MCF 10A (cell line): Measurements from ENCODE around the gene SIVA1. TPM values are rescaled to one million over a fixed set of nuclear protein-coding genes. Genes with fewer than 3 reads are reported as not detected.

Experiments used
- BruUV-seq: library from RNA; stranded (reverse); fragments of 400-500 nt; replicated peaks from 2 replicates; lab custom pipeline; 2021; lab: Mats Ljungman, UMichigan
- CTCF ChIA-PET: fragments of 300-600 bp; sonication (Branson Sonifier 250); formaldehyde crosslinking; extraction: SDS; loops from one replicate; lab custom pipeline; 2021; ENCODE audit warnings: antibody characterized with exemption, inconsistent platforms; lab: Yijun Ruan, JAX
- POLR2A ChIA-PET: fragments of 300-600, 350-650 bp; sonication (Branson Sonifier 250); formaldehyde crosslinking; extraction: SDS; loops from one replicate; lab custom pipeline; 2020; ENCODE audit warnings: antibody characterized with exemption, inconsistent platforms; lab: Yijun Ruan, JAX
- DNase-seq: peaks from one replicate; pipeline ENCODE4 v3.0.0-alpha.2; 2018; ENCODE audit not compliant: unreplicated experiment
- H3K27ac Mint-ChIP-seq: one replicate; pipeline ENCODE4 v1.8.0; 2022; ENCODE audit warnings: mild to moderate bottlenecking, low read depth, mixed read lengths; ENCODE audit not compliant: unreplicated experiment
- H3K27me3 Mint-ChIP-seq: one replicate; pipeline ENCODE4 v1.8.0; 2022; ENCODE audit warnings: mixed read lengths; ENCODE audit not compliant: insufficient read depth, unreplicated experiment
- H3K36me3 Mint-ChIP-seq: one replicate; pipeline ENCODE4 v1.8.0; 2022; ENCODE audit warnings: mild to moderate bottlenecking, moderate library complexity, mixed read lengths; ENCODE audit not compliant: insufficient read depth, unreplicated experiment
- H3K4me1 Mint-ChIP-seq: one replicate; pipeline ENCODE4 v1.8.0; 2022; ENCODE audit warnings: mixed read lengths; ENCODE audit not compliant: insufficient read depth, unreplicated experiment
- H3K4me3 Mint-ChIP-seq: one replicate; pipeline ENCODE4 v1.8.0; 2022; ENCODE audit warnings: mild to moderate bottlenecking, moderate library complexity, mixed read lengths; ENCODE audit not compliant: unreplicated experiment
- H3K9me3 Mint-ChIP-seq: one replicate; pipeline ENCODE4 v1.8.0; 2022; ENCODE audit warnings: mixed read lengths; ENCODE audit not compliant: unreplicated experiment
- intact Hi-C: fragments of 100-400 bp; cut with micrococcal nuclease; formaldehyde crosslinking; loops from 2 replicates; pipeline ENCODE4 v1.14.1; 2022
- total RNA-seq: library from RNA; stranded (reverse); gene quantifications from 2 replicates; pipeline ENCODE4 v1.2.3, GENCODE V29; 2022
- TF ChIP-seq, protein P1 (sequence below): fragments of 200-600 bp; IDR thresholded peaks from one replicate; pipeline ENCODE4 v1.8.0; 2022; ENCODE audit warnings: antibody characterized with exemption, mild to moderate bottlenecking; ENCODE audit not compliant: unreplicated experiment

Gene SIVA1
- total RNA-seq, 1 experiment from 2014 or later: 63.3 TPM

DNA sequence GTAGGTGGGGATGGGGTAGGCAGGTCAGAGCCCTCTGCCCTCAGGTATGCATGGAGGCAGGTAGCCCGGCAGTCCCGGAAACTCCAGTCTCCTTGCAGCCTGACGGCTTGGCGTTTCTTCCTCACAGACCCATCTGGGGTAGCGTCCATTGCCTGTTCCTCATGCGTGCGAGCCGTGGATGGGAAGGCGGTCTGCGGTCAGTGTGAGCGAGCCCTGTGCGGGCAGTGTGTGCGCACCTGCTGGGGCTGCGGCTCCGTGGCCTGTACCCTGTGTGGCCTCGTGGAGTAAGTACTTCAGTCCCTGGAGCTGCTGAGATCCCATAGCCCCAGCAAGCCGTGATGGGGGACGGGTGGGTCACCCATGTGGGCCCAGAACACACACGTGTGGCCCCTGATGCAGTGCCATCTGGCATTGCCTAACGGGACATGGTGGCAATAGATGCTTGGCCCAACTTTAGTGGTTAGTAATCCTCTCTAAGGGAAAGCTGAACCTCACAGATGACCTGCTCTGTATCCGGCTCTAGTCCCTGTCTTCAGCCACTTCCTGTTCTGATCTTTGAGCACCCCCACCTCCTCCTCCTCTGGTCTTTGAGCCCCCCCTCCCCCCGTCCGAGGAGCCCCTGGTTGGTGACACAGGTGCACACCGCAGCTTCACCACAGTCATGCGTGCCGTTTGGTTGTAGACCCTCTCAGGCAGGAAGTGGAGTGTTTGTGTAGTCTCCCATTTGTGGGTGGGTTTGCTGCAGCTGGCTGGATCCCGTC, 3.7 kb downstream of the SIVA1 start:
- no TSS peak for BruUV-seq
- DNase-seq: no peak
- intact Hi-C loops: no loop called here
- no peaks in the 10 kb centered on the region for H3K9me3 Mint-ChIP-seq
- ChIA-PET POLR2A (interaction anchor here (1.0 kb wide), 1 partner anchor 217 kb away, joined by 3 read pairs; no protein-coding TSS in a partner anchor), CTCF (interaction anchor here (0.7 to 2.3 kb wide), 3 partner anchors 7 to 13 kb away, joined by 3 to 5 read pairs (median 5); no protein-coding TSS in a partner anchor)
- H3K27ac Mint-ChIP-seq: no peak overlapping the region
- H3K27me3 Mint-ChIP-seq: no peaks in the 10 kb centered on the region
- no peak overlapping the region for H3K4me3 Mint-ChIP-seq
- H3K4me1 Mint-ChIP-seq: peaks cover 11% of the 10 kb centered on the region
- TF ChIP-seq, protein P1, sequence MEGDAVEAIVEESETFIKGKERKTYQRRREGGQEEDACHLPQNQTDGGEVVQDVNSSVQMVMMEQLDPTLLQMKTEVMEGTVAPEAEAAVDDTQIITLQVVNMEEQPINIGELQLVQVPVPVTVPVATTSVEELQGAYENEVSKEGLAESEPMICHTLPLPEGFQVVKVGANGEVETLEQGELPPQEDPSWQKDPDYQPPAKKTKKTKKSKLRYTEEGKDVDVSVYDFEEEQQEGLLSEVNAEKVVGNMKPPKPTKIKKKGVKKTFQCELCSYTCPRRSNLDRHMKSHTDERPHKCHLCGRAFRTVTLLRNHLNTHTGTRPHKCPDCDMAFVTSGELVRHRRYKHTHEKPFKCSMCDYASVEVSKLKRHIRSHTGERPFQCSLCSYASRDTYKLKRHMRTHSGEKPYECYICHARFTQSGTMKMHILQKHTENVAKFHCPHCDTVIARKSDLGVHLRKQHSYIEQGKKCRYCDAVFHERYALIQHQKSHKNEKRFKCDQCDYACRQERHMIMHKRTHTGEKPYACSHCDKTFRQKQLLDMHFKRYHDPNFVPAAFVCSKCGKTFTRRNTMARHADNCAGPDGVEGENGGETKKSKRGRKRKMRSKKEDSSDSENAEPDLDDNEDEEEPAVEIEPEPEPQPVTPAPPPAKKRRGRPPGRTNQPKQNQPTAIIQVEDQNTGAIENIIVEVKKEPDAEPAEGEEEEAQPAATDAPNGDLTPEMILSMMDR: no peak
- H3K36me3 Mint-ChIP-seq: peaks cover 31% of the 10 kb centered on the region

DNA sequence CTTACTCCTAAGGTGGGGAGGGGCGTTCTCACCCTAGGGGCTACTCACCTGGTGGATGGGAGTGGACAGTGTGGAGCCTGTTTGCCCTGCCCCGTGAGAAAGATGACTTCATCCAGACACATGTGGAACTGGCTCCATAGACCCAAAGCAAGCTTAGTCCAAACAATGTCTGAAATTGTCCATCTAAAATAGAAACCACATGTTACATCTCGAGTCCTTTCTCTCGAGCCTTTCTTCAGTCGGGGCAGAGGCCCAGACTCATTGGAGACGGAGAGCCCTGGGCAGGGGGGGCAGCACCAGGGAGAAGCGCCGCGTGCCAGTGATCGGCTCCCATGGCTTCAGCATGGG, 4.3 kb downstream of the SIVA1 start:
- CTCF ChIA-PET: interaction anchor here (0.7 to 2.3 kb wide), 3 partner anchors 8 to 13 kb away, joined by 3 to 5 read pairs (median 5); no protein-coding TSS in a partner anchor
- Mint-ChIP-seq H3K9me3 (no peaks in the 10 kb centered on the region), H3K27me3 (no peaks in the 10 kb centered on the region), H3K4me1 (peaks cover 11% of the 10 kb centered on the region), H3K4me3 (no peak overlapping the region), H3K27ac (no peak overlapping the region), H3K36me3 (peaks cover 31% of the 10 kb centered on the region)
- intact Hi-C loops: no loop called here
- POLR2A ChIA-PET: interaction anchor here (1.0 kb wide), 1 partner anchor 216 kb away, joined by 3 read pairs; no protein-coding TSS in a partner anchor
- TF ChIP-seq, protein P1: no peak
- BruUV-seq: no TSS peak
- DNase-seq: no peak

DNA sequence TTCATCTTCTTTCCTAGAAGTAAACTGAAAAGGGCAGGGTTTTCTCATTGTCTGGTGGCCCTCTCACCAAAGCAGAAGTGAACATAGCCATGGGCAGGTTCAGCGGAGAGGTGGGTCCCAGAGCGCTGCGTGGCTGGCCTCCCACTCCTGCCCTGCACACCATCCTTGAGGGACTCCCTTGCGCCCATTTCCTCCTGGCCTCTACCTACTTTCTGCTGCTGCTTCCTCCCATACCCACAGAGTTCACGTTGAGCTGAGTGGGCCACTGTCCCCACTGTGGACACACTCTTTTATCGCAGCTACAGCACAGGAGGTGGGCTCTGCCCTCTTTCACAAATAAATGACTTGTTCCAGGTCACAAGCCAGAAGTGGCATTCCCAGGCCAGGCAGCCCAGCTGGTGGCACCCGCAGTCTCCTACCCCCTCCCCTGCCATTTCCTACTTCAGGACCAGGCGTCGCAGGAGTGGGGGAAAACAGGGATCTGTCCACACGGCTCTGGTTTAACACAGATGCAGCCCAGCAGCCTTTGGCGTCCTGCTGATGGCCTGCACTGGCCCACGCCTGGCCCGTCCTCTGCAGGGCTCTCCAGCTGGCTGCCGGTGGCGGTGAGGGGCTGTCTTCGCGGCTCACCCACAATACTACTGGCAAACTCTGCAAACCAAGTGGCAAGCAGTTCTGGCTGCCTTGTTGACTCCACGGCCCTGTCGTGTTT, 4.9 kb downstream of the SIVA1 start:
- POLR2A ChIA-PET: interaction anchor here (1.0 kb wide), 1 partner anchor 216 kb away, joined by 3 read pairs; no protein-coding TSS in a partner anchor
- H3K4me1 Mint-ChIP-seq: peaks cover 11% of the 10 kb centered on the region
- no TSS peak for BruUV-seq
- TF ChIP-seq, protein P1: no peak
- CTCF ChIA-PET: interaction anchor here (0.6 to 2.3 kb wide), 3 partner anchors 11 to 515 kb away, joined by 3 to 5 read pairs (median 3); no protein-coding TSS in a partner anchor
- no peaks in the 10 kb centered on the region for H3K27me3 Mint-ChIP-seq
- peaks cover 31% of the 10 kb centered on the region for H3K36me3 Mint-ChIP-seq
- no peaks in the 10 kb centered on the region for H3K9me3 Mint-ChIP-seq
- no peak overlapping the region for H3K27ac Mint-ChIP-seq
- DNase-seq: no peak
- no peak overlapping the region for H3K4me3 Mint-ChIP-seq
- intact Hi-C loops: no loop called here
